GM12878 (cell line): ENCODE data around the gene STARD3. TPM values are rescaled to one million over a fixed set of nuclear protein-coding genes. Genes with fewer than 3 reads are reported as not detected.

Experiments
- ASH2L ChIP-seq: fragments of 300-600, 200-600 bp; sonication (generic); IDR thresholded peaks from 2 replicates; pipeline ENCODE4 v1.6.1; 2017; ENCODE audit warnings: low read depth, mild to moderate bottlenecking, borderline replicate concordance
- BMI1 ChIP-seq: fragments of 450-650 bp; IDR thresholded peaks from 2 replicates; pipeline ENCODE4 v1.6.1; 2016; ENCODE audit warnings: mild to moderate bottlenecking, moderate library complexity, borderline replicate concordance
- BRCA1 ChIP-seq: IDR thresholded peaks from 2 replicates; pipeline ENCODE4 v1.6.1; 2011; ENCODE audit warnings: low read depth, low read length, improper control_type of control experiment
- CEBPB ChIP-seq, 2 experiments: fragments of 150-350 bp in 1 of 2; IDR thresholded peaks; 2 replicates each; pipeline ENCODE4 v1.6.1; 2012 to 2014; ENCODE audit warnings: low read depth in 2 of 2, low read length in 2 of 2, borderline replicate concordance in 1 of 2, inconsistent platforms in 1 of 2
- CHD2 ChIP-seq: IDR thresholded peaks from 2 replicates; pipeline ENCODE4 v1.6.1; 2011; ENCODE audit warnings: low read depth, low read length, improper control_type of control experiment, borderline replicate concordance
- CHD4 ChIP-seq: fragments of 200-600 bp; sonication (generic); IDR thresholded peaks from 2 replicates; pipeline ENCODE4 v1.6.1; 2016; ENCODE audit warnings: mild to moderate bottlenecking
- EGR1 ChIP-seq, 2 experiments: IDR thresholded peaks; 1 replicate in 1 of 2; 2 replicates in 1 of 2; pipeline ENCODE4 v1.6.1; 2011 to 2012; ENCODE audit warnings: low read depth in 2 of 2, low read length in 2 of 2, borderline replicate concordance in 1 of 2, mild to moderate bottlenecking in 1 of 2, moderate library complexity in 1 of 2
- KLF5 ChIP-seq: fragments of 450-650 bp; IDR thresholded peaks from 2 replicates; pipeline ENCODE4 v1.6.1; 2014; ENCODE audit warnings: mild to moderate bottlenecking; ENCODE audit not compliant: partially characterized antibody
- MEF2A ChIP-seq: IDR thresholded peaks from 2 replicates; pipeline ENCODE4 v1.6.1; 2011; ENCODE audit warnings: low read depth, mild to moderate bottlenecking, low read length, moderate library complexity; ENCODE audit not compliant: insufficient read depth
- MEF2B ChIP-seq: fragments of 450-650 bp; IDR thresholded peaks from 2 replicates; pipeline ENCODE4 v1.6.1; 2018; ENCODE audit warnings: mild to moderate bottlenecking, moderate library complexity; ENCODE audit not compliant: partially characterized antibody, poor library complexity, severe bottlenecking
- NFYB ChIP-seq: IDR thresholded peaks from 2 replicates; pipeline ENCODE4 v1.6.1; 2011; ENCODE audit warnings: low read depth, mild to moderate bottlenecking, low read length, improper control_type of control experiment, moderate library complexity; ENCODE audit not compliant: insufficient read depth
- PKNOX1 ChIP-seq: fragments of 450-650 bp; IDR thresholded peaks from 2 replicates; pipeline ENCODE4 v1.6.1; 2016; ENCODE audit warnings: mild to moderate bottlenecking
- POLR2A ChIP-seq: IDR thresholded peaks from 2 replicates; pipeline ENCODE4 v1.6.1; 2011; ENCODE audit warnings: low read depth, mild to moderate bottlenecking, low read length
- RAD51 ChIP-seq: fragments of 450-650 bp; IDR thresholded peaks from 2 replicates; pipeline ENCODE4 v1.6.1; 2016; ENCODE audit warnings: moderate library complexity, mild to moderate bottlenecking, inconsistent platforms
- RUNX3 ChIP-seq: IDR thresholded peaks from 2 replicates; pipeline ENCODE4 v1.6.1; 2012; ENCODE audit warnings: low read length, inconsistent platforms
- SREBF1 ChIP-seq: IDR thresholded peaks from 2 replicates; pipeline ENCODE4 v1.6.1; 2012; ENCODE audit warnings: mild to moderate bottlenecking, low read length
- STAT1 ChIP-seq: fragments of 450-650 bp; conservative IDR thresholded peaks from 2 replicates; pipeline ENCODE4 v1.6.1; 2014; ENCODE audit warnings: antibody characterized with exemption, mild to moderate bottlenecking
- TCF12 ChIP-seq: IDR thresholded peaks from 2 replicates; pipeline ENCODE4 v1.6.1; 2011; ENCODE audit warnings: low read depth, mild to moderate bottlenecking, low read length
- USF2 ChIP-seq: IDR thresholded peaks from 2 replicates; pipeline ENCODE4 v1.6.1; 2011; ENCODE audit warnings: low read depth, low read length, improper control_type of control experiment, borderline replicate concordance
- WRNIP1 ChIP-seq: IDR thresholded peaks from 2 replicates; pipeline ENCODE4 v1.6.1; 2011; ENCODE audit warnings: low read depth, low read length, improper control_type of control experiment, borderline replicate concordance
- ZNF274 ChIP-seq: IDR thresholded peaks from one replicate; pipeline ENCODE4 v1.8.0; 2011; ENCODE audit not compliant: insufficient read length, insufficient read depth
- polyA plus RNA-seq, 11 experiments: library from polyadenylated mRNA; depleted of rRNA in 4 of 11; unstranded in 6 of 11; stranded (reverse) in 5 of 11; fragments of >200 nt; fragmentation: Nextera tagmentation in 4 of 11; fragmentation: Illumina TruSeq in 1 of 11; extraction: Ambion mirVana in 4 of 11; extraction: Trizol in 1 of 11; gene quantifications; 1 replicate in 1 of 11; 2 replicates in 10 of 11; pipeline versions ENCODE4 v1.2.1 to v1.2.3, GENCODE V29; 2011 to 2016; ENCODE audit warnings: inconsistent platforms in 2 of 11, missing spikeins in 2 of 11, low read depth in 1 of 11
- total RNA-seq, 4 experiments: library from RNA; depleted of rRNA in 3 of 4; stranded (reverse); fragments of >200 nt in 3 of 4; fragmentation: Illumina TruSeq in 1 of 4; extraction: Trizol in 1 of 4; gene quantifications; 2 replicates each; pipeline versions ENCODE4 v1.2.1 to v1.2.3, GENCODE V29; 2013 to 2021
- TF ChIP-seq, protein P1 (sequence below): fragments of 450-650 bp; formaldehyde crosslinking; IDR thresholded peaks from 2 replicates; pipeline ENCODE4 v1.5.0; 2022; ENCODE audit warnings: mild to moderate bottlenecking, missing genetic modification characterization
- TF ChIP-seq, protein P2 (sequence below): IDR thresholded peaks from 2 replicates; pipeline ENCODE4 v1.6.1; 2011; ENCODE audit warnings: low read depth, mild to moderate bottlenecking, low read length, moderate library complexity, borderline replicate concordance; ENCODE audit errors: extremely low read depth

The STARD3 gene
- total and polyA plus RNA-seq, 10 of the 15 experiments (the other 5 are each of a cell fraction or from before 2014, with no cell fraction given) = 0.08 to 62.7 (median 27.5) TPM

DNA sequence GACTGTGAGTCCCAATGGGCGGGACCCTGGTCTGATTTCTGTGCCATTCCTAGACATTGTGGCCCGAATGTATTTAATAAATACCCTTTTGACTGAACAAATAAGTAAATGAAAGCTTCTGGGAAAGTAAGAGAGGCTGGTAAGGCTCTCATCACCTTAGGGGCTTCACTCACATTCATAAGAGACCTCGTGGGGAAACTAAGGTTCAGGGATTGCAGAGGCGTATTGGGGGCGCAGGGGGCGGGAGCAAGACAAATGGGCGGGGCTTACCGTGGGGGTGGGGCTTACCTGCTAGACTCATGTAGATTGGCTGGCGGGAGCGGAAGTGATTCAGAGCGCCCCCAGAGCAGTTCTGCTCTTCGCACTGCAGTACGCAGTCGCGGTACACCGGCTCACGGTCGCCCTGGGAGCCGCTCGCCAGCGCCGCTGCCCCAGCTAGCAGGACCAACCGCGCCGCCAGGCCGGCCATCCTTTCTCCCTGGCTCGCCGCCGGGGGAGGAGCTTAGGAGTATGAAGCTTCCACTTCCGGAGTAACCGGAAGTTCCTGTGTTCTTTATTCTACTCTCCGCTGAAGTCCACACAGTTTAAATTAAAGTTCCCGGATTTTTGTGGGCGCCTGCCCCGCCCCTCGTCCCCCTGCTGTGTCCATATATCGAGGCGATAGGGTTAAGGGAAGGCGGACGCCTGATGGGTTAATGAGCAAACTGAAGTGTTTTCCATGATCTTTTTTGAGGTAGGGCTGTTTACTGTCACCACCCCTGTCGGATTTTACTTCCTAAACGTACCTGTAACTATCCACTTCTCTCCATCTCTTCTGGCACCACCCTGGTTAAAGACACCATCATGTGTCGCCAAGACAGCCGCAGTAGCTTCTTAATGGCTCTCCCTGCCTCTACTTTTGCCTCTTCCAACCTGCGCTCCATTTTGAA lies 50.9 kb downstream of the STARD3 start, which contains the start of gene PGAP3 (continued):
- TF ChIP-seq, protein P1, sequence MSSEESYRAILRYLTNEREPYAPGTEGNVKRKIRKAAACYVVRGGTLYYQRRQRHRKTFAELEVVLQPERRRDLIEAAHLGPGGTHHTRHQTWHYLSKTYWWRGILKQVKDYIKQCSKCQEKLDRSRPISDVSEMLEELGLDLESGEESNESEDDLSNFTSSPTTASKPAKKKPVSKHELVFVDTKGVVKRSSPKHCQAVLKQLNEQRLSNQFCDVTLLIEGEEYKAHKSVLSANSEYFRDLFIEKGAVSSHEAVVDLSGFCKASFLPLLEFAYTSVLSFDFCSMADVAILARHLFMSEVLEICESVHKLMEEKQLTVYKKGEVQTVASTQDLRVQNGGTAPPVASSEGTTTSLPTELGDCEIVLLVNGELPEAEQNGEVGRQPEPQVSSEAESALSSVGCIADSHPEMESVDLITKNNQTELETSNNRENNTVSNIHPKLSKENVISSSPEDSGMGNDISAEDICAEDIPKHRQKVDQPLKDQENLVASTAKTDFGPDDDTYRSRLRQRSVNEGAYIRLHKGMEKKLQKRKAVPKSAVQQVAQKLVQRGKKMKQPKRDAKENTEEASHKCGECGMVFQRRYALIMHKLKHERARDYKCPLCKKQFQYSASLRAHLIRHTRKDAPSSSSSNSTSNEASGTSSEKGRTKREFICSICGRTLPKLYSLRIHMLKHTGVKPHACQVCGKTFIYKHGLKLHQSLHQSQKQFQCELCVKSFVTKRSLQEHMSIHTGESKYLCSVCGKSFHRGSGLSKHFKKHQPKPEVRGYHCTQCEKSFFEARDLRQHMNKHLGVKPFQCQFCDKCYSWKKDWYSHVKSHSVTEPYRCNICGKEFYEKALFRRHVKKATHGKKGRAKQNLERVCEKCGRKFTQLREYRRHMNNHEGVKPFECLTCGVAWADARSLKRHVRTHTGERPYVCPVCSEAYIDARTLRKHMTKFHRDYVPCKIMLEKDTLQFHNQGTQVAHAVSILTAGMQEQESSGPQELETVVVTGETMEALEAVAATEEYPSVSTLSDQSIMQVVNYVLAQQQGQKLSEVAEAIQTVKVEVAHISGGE (CRISPR knock-in tag) = peak; percentile 79
- TF ChIP-seq BRCA1 = no peak
- TF ChIP-seq, protein P2, sequence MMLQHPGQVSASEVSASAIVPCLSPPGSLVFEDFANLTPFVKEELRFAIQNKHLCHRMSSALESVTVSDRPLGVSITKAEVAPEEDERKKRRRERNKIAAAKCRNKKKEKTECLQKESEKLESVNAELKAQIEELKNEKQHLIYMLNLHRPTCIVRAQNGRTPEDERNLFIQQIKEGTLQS = no peak
- TF ChIP-seq MEF2A = no peak
- peak; percentile 45; the same call in 1 of the 2 replicates for TF ChIP-seq PKNOX1
- no peak for TF ChIP-seq SREBF1
- TF ChIP-seq ZNF274 = no peak
- TF ChIP-seq CEBPB (IDR thresholded peaks at IDR 0.05; ENCODE audit: borderline replicate concordance in 1 of 2, low read depth in 2 of 2, low read length in 2 of 2) = no peak
- no peak for TF ChIP-seq CHD4
- TF ChIP-seq USF2 = no peak
- no peak for TF ChIP-seq ASH2L
- TF ChIP-seq CHD2 = no peak
- no peak for TF ChIP-seq BMI1
- no peak; the same call in 1 of the 2 replicates for TF ChIP-seq RUNX3
- TF ChIP-seq RAD51 = no peak
- no peak for TF ChIP-seq STAT1
- peak; percentile 66; the same call in 1 of the 2 replicates for TF ChIP-seq NFYB
- TF ChIP-seq EGR1 (IDR thresholded peaks at IDR 0.05; ENCODE audit: borderline replicate concordance in 1 of 2, low read depth in 2 of 2, low read length in 2 of 2) = peak in 1 of 2 experiments; percentile 41; a peak in 1 of 3 replicates
- TF ChIP-seq WRNIP1 = peak; percentile 66; the same call in 1 of the 2 replicates
- TF ChIP-seq TCF12 = no peak
- TF ChIP-seq POLR2A = peak; percentile 94
- peak; percentile 11 for TF ChIP-seq MEF2B
- TF ChIP-seq KLF5 = peak; percentile 48
